Neural progenitor cell (in vitro differentiated cells): ENCODE measurements around the gene PRKCA. TPM values are rescaled to one million over a fixed set of nuclear protein-coding genes. Genes with fewer than 3 reads are reported as not detected.
A peak's percentile ranks its signal among the peaks of the same experiment; 100 is the strongest.

Experiments
- DNase-seq: peaks from one replicate; pipeline ENCODE4 v3.0.0-alpha.2; 2016; ENCODE audit warnings: low spot score
- H2AFZ ChIP-seq: fragments of 200-600 bp; sonication (generic); replicated peaks from 2 replicates; pipeline ENCODE4 v1.6.1; 2016; ENCODE audit warnings: antibody characterized with exemption
- H3F3A ChIP-seq: fragments of 200-600 bp; sonication (generic); 2 replicates; pipeline ENCODE4 v1.6.1; 2016; ENCODE audit warnings: antibody characterized with exemption, low read depth
- H3K27ac ChIP-seq: fragments of 200-600 bp; sonication (generic); 2 replicates; pipeline ENCODE4 v1.5.1; 2016; ENCODE audit warnings: mild to moderate bottlenecking
- H3K27me3 ChIP-seq: fragments of 200-600 bp; sonication (generic); 2 replicates; pipeline ENCODE4 v1.6.1; 2016; ENCODE audit warnings: mild to moderate bottlenecking, moderate library complexity
- H3K36me3 ChIP-seq: fragments of 200-600 bp; sonication (generic); 2 replicates; pipeline ENCODE4 v1.5.1; 2016
- H3K4me1 ChIP-seq: fragments of 200-600 bp; sonication (generic); 2 replicates; pipeline ENCODE4 v1.6.1; 2016; ENCODE audit warnings: mixed run types
- H3K4me2 ChIP-seq: fragments of 200-600 bp; sonication (generic); 2 replicates; pipeline ENCODE4 v1.6.1; 2016
- H3K4me3 ChIP-seq: fragments of 200-600 bp; sonication (generic); 2 replicates; pipeline ENCODE4 v1.5.1; 2016
- H3K79me2 ChIP-seq: fragments of 200-600 bp; sonication (generic); 2 replicates; pipeline ENCODE4 v1.6.1; 2016; ENCODE audit warnings: low read depth
- H3K9ac ChIP-seq: fragments of 200-600 bp; sonication (generic); 2 replicates; pipeline ENCODE4 v1.6.1; 2016
- H3K9me3 ChIP-seq: fragments of 200-600 bp; sonication (generic); 2 replicates; pipeline ENCODE4 v1.5.1; 2016; ENCODE audit warnings: low read depth
- H4K20me1 ChIP-seq: fragments of 200-600 bp; sonication (generic); 2 replicates; pipeline ENCODE4 v1.6.1; 2016; ENCODE audit warnings: low read depth
- H3K27ac Mint-ChIP-seq: 3 replicates; pipeline ENCODE4 v1.8.0; 2021; ENCODE audit warnings: mixed read lengths
- H3K27me3 Mint-ChIP-seq: 2 replicates; pipeline ENCODE4 v1.8.0; 2022; ENCODE audit warnings: low read depth, mild to moderate bottlenecking, inconsistent platforms, moderate library complexity, mixed read lengths; ENCODE audit not compliant: insufficient read depth
- H3K36me3 Mint-ChIP-seq: 3 replicates; pipeline ENCODE4 v1.8.0; 2021; ENCODE audit warnings: mixed read lengths
- H3K4me1 Mint-ChIP-seq: 3 replicates; pipeline ENCODE4 v1.8.0; 2021; ENCODE audit warnings: mixed read lengths
- H3K4me3 Mint-ChIP-seq: 3 replicates; pipeline ENCODE4 v1.8.0; 2021; ENCODE audit warnings: mild to moderate bottlenecking, moderate library complexity, mixed read lengths
- H3K9me3 Mint-ChIP-seq: 3 replicates; pipeline ENCODE4 v1.8.0; 2020; ENCODE audit warnings: mixed read lengths
- CTCF ChIP-seq: fragments of 200-600 bp; sonication (generic); IDR thresholded peaks from 2 replicates; pipeline ENCODE4 v1.5.1; 2017; ENCODE audit warnings: antibody characterized with exemption, mild to moderate bottlenecking
- EZH2 ChIP-seq: fragments of 200-600 bp; sonication (generic); IDR thresholded peaks from 2 replicates; pipeline ENCODE4 v1.6.1; 2017; ENCODE audit warnings: antibody characterized with exemption, mild to moderate bottlenecking, moderate library complexity
- EZH2phosphoT487 ChIP-seq: fragments of 200-600 bp; sonication (generic); IDR thresholded peaks from 2 replicates; pipeline ENCODE4 v1.6.1; 2017; ENCODE audit warnings: antibody characterized with exemption
- total RNA-seq: library from RNA; depleted of rRNA; stranded (reverse); fragments of >200 nt; gene quantifications from 2 replicates; pipeline ENCODE4 v1.2.3, GENCODE V29; 2015; ENCODE audit warnings: low replicate concordance

The PRKCA gene
- total RNA-seq, 1 donor from 2014 or later, result 2.1 TPM

DNA sequence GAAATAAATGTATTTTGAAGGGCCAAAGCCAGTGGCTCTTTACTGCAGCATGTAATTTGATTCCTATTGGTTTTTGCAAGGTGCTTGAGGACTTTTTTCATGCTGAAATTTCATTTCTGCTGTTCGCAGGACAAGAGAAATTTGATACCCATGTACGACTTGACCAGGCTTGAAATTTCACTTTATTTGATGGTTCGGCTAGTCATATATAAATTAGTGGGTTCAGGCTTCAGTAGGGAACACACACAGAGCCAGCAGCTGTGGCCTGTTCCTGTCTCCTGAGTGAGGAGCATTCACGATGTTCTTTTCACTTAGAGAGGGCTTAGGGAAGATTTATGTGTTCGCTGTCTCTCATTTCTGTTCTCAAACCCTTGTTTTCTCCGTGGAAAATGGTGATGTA, 274.1 kb downstream of the PRKCA start:
- H3F3A ChIP-seq, result no peaks in the 10 kb centered on the region
- no peaks in the 10 kb centered on the region for H4K20me1 ChIP-seq
- no peak overlapping the region for H3K4me3 ChIP-seq
- H3K4me1 ChIP-seq, result peaks cover 8% of the 10 kb centered on the region
- H3K27me3 ChIP-seq, result no peaks in the 10 kb centered on the region
- no peak overlapping the region for H3K9ac ChIP-seq
- no peak for DNase-seq
- H3K4me2 ChIP-seq, result no peak overlapping the region
- Mint-ChIP-seq H3K9me3 (no peaks in the 10 kb centered on the region), H3K4me1 (peaks cover 45% of the 10 kb centered on the region), H3K27me3 (peaks cover 2% of the 10 kb centered on the region), H3K27ac (peak overlapping the region; percentile 76), H3K4me3 (no peak overlapping the region), H3K36me3 (no peaks in the 10 kb centered on the region)
- no peak overlapping the region for H3K27ac ChIP-seq
- no peaks in the 10 kb centered on the region for H3K9me3 ChIP-seq
- no peak for TF ChIP-seq CTCF
- TF ChIP-seq EZH2phosphoT487, result no peak
- no peak for TF ChIP-seq EZH2
- H2AFZ ChIP-seq, result no peak overlapping the region
- H3K36me3 ChIP-seq, result no peaks in the 10 kb centered on the region
- H3K79me2 ChIP-seq, result no peaks in the 10 kb centered on the region

- H3F3A ChIP-seq, result no peaks in the 10 kb centered on the region
- peaks cover 8% of the 10 kb centered on the region for H3K4me1 ChIP-seq
- no peak overlapping the region for H3K27ac Mint-ChIP-seq
- no peaks in the 10 kb centered on the region for H3K36me3 ChIP-seq
- TF ChIP-seq CTCF, result no peak
- H3K27me3 ChIP-seq, result no peaks in the 10 kb centered on the region
- H3K4me2 ChIP-seq, result no peak overlapping the region
- no peaks in the 10 kb centered on the region for H3K9me3 Mint-ChIP-seq
- no peaks in the 10 kb centered on the region for H3K27me3 Mint-ChIP-seq
- no peak overlapping the region for H2AFZ ChIP-seq
- peaks cover 45% of the 10 kb centered on the region for H3K4me1 Mint-ChIP-seq
- no peaks in the 10 kb centered on the region for H3K36me3 Mint-ChIP-seq
- H3K9ac ChIP-seq, result no peak overlapping the region
- H3K79me2 ChIP-seq, result no peaks in the 10 kb centered on the region
- DNase-seq, result no peak
- H3K4me3 Mint-ChIP-seq, result no peak overlapping the region
- H4K20me1 ChIP-seq, result no peaks in the 10 kb centered on the region
- H3K27ac ChIP-seq, result no peak overlapping the region
- no peak overlapping the region for H3K4me3 ChIP-seq
- H3K9me3 ChIP-seq, result no peaks in the 10 kb centered on the region
Observed at GRCh38 chr17:66577041-66577440, 274.6 kb downstream of the PRKCA start.

- no peak overlapping the region for H3K27ac ChIP-seq
- H3K9ac ChIP-seq, result no peak overlapping the region
- no peaks in the 10 kb centered on the region for H3K79me2 ChIP-seq
- no peak overlapping the region for H3K4me3 Mint-ChIP-seq
- H3K36me3 ChIP-seq, result no peaks in the 10 kb centered on the region
- peaks cover 8% of the 10 kb centered on the region for H3K4me1 ChIP-seq
- H2AFZ ChIP-seq, result no peak overlapping the region
- H3K27ac Mint-ChIP-seq, result peak overlapping the region; percentile 86
- peaks cover 4% of the 10 kb centered on the region for H3K36me3 Mint-ChIP-seq
- peaks cover 5% of the 10 kb centered on the region for H3K9me3 Mint-ChIP-seq
- H3K27me3 ChIP-seq, result no peaks in the 10 kb centered on the region
- H3K9me3 ChIP-seq, result no peaks in the 10 kb centered on the region
- no peaks in the 10 kb centered on the region for H4K20me1 ChIP-seq
- H3K4me2 ChIP-seq, result no peak overlapping the region
- TF ChIP-seq EZH2phosphoT487, result no peak
- TF ChIP-seq EZH2, result no peak
- no peak for TF ChIP-seq CTCF
- DNase-seq, result no peak
- no peaks in the 10 kb centered on the region for H3K27me3 Mint-ChIP-seq
- H3F3A ChIP-seq, result no peaks in the 10 kb centered on the region
- H3K4me3 ChIP-seq, result no peak overlapping the region
- peaks cover 45% of the 10 kb centered on the region for H3K4me1 Mint-ChIP-seq
Observed at GRCh38 chr17:66578781-66579489, 276.5 kb downstream of the PRKCA start.
